ENCODE data around the gene CCNJL.

GRCh38 chr5:160298189-160298588, 14.2 kb downstream of the CCNJL start:
- TF ChIP-seq POLR2A (IDR thresholded peaks at IDR 0.05) (no peak), CTCF (IDR thresholded peaks at IDR 0.05) (no peak)

All from vagina (tissue), 2 donors.